Fibroblast of lung (primary cell): ENCODE results near the gene SPACA7. TPM values are rescaled to one million over a fixed set of nuclear protein-coding genes. Genes with fewer than 3 reads are reported as not detected.

Source experiments
- DNase-seq, 2 donors: peaks; one replicate each; pipeline versions ENCODE4 v3.0.0 to v3.0.0-alpha.2; 2010; ENCODE audit warnings: low read depth in 2 of 2
- H2AFZ ChIP-seq: 2 replicates; pipeline ENCODE4 v1.5.1; 2012; ENCODE audit warnings: low read length, control low read depth, inconsistent platforms
- H3K27ac ChIP-seq: 2 replicates; pipeline ENCODE4 v1.5.1; 2011; ENCODE audit warnings: low read length, control low read depth; ENCODE audit not compliant: insufficient read depth
- H3K27me3 ChIP-seq: 2 replicates; pipeline ENCODE4 v1.5.1; 2011; ENCODE audit warnings: mild to moderate bottlenecking, low read length; ENCODE audit not compliant: control insufficient read depth, insufficient read depth
- H3K36me3 ChIP-seq: 2 replicates; pipeline ENCODE4 v1.5.1; 2011; ENCODE audit warnings: low read length; ENCODE audit not compliant: control insufficient read depth, insufficient read depth
- H3K4me1 ChIP-seq: 2 replicates; pipeline ENCODE4 v1.5.1; 2011; ENCODE audit warnings: low read length; ENCODE audit not compliant: control insufficient read depth, insufficient read depth; ENCODE audit errors: extremely low read depth
- H3K4me2 ChIP-seq: 2 replicates; pipeline ENCODE4 v1.5.1; 2011; ENCODE audit warnings: low read length, control low read depth; ENCODE audit not compliant: insufficient read depth; ENCODE audit errors: extremely low read depth
- H3K4me3 ChIP-seq, 4 experiments: fragments of 200-600 bp in 1 of 4; sonication (generic) in 1 of 4; replicated peaks in 1 of 4; 2 replicates each; pipeline ENCODE4 v1.5.1; 2011 to 2016; ENCODE audit warnings: low read length in 4 of 4, low read depth in 3 of 4, mild to moderate bottlenecking in 3 of 4, control low read depth in 2 of 4, inconsistent platforms in 1 of 4, mixed read lengths in 1 of 4; ENCODE audit not compliant: insufficient read depth in 1 of 4; ENCODE audit errors: control extremely low read depth in 1 of 4
- H3K79me2 ChIP-seq: 2 replicates; pipeline ENCODE4 v1.5.1; 2012; ENCODE audit warnings: mild to moderate bottlenecking, low read length, inconsistent platforms; ENCODE audit not compliant: control insufficient read depth, insufficient read depth
- H3K9ac ChIP-seq: 2 replicates; pipeline ENCODE4 v1.5.1; 2011; ENCODE audit warnings: mild to moderate bottlenecking, low read length, control low read depth; ENCODE audit not compliant: insufficient read depth
- H3K9me3 ChIP-seq: 2 replicates; pipeline ENCODE4 v1.5.1; 2012; ENCODE audit warnings: low read depth, low read length; ENCODE audit not compliant: control insufficient read depth, insufficient read depth
- H4K20me1 ChIP-seq: 2 replicates; pipeline ENCODE4 v1.5.1; 2011; ENCODE audit warnings: low read length; ENCODE audit not compliant: control insufficient read depth, insufficient read depth; ENCODE audit errors: extremely low read depth
- EZH2 ChIP-seq: IDR thresholded peaks from 2 replicates; pipeline ENCODE4 v1.5.1; 2012; ENCODE audit warnings: low read length, control low read depth, mild to moderate bottlenecking; ENCODE audit errors: missing control alignments
- polyA plus RNA-seq, 2 donors: library from polyadenylated mRNA; depleted of rRNA in 1 of 2; stranded (reverse) in 1 of 2; unstranded in 1 of 2; fragments of >200 nt; gene quantifications; 2 replicates each; pipeline ENCODE4 v1.2.1, GENCODE V29; 2011 to 2012; ENCODE audit warnings: missing spikeins in 1 of 2
- total RNA-seq: library from RNA; depleted of rRNA; stranded (reverse); fragments of >200 nt; gene quantifications from 2 replicates; pipeline ENCODE4 v1.2.1, GENCODE V29; 2014
- TF ChIP-seq, protein P1 (sequence below), 2 donors: IDR thresholded peaks in 1 of 2; conservative IDR thresholded peaks in 1 of 2; 1 replicate in 1 of 2; 2 replicates in 1 of 2; pipeline ENCODE4 v1.5.1; 2011 to 2012; ENCODE audit warnings: low read length in 2 of 2, control low read depth in 1 of 2, inconsistent platforms in 1 of 2, low read depth in 1 of 2, mild to moderate bottlenecking in 1 of 2

Gene SPACA7
- total and polyA plus RNA-seq, 2 donors (not counting 1 experiment from before 2014, with no cell fraction given): not detected

DNA sequence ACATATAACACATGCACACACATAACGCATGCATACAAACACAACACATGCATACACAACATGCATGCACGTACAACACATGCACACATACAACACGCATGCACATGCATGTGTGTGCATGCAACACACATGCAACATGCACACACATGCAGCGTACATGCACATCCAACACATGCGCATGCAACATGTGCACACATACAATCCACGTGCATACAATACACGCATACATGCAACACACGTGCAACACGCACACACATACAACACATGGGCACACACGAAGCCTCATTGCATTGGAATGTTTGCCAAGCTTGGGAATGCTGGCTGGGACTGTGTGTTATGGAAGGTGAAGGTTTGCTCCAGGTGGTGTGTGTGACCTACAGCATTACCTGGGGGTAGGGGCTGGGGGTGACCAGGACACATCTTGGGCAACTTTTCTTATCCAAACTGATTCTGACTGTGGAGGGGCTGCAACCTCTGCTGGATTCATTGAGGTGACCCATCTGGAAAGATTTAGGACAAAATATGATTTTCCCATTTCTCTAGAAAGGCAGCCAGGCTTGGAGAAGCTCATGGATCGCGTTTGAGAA, 58.9 kb downstream of the SPACA7 start:
- DNase-seq: no peak
- no peaks in the 10 kb centered on the region for H4K20me1 ChIP-seq
- no peak overlapping the region for H3K9ac ChIP-seq
- H3K79me2 ChIP-seq: no peaks in the 10 kb centered on the region
- no peak overlapping the region for H3K4me2 ChIP-seq
- no peak overlapping the region for H3K27ac ChIP-seq
- H3K4me1 ChIP-seq: no peaks in the 10 kb centered on the region
- no peaks in the 10 kb centered on the region for H3K36me3 ChIP-seq
- H2AFZ ChIP-seq: no peak overlapping the region
- no peaks in the 10 kb centered on the region for H3K27me3 ChIP-seq
- H3K9me3 ChIP-seq: no peaks in the 10 kb centered on the region
- TF ChIP-seq EZH2: no peak
- TF ChIP-seq, protein P1, sequence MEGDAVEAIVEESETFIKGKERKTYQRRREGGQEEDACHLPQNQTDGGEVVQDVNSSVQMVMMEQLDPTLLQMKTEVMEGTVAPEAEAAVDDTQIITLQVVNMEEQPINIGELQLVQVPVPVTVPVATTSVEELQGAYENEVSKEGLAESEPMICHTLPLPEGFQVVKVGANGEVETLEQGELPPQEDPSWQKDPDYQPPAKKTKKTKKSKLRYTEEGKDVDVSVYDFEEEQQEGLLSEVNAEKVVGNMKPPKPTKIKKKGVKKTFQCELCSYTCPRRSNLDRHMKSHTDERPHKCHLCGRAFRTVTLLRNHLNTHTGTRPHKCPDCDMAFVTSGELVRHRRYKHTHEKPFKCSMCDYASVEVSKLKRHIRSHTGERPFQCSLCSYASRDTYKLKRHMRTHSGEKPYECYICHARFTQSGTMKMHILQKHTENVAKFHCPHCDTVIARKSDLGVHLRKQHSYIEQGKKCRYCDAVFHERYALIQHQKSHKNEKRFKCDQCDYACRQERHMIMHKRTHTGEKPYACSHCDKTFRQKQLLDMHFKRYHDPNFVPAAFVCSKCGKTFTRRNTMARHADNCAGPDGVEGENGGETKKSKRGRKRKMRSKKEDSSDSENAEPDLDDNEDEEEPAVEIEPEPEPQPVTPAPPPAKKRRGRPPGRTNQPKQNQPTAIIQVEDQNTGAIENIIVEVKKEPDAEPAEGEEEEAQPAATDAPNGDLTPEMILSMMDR (conservative IDR thresholded peaks at IDR 0.05 in 1 of 2, IDR thresholded peaks at IDR 0.05 in 1 of 2; ENCODE audit: low read depth in 1 of 2, low read length in 2 of 2): no peak
- H3K4me3 ChIP-seq: no peak overlapping the region

DNA sequence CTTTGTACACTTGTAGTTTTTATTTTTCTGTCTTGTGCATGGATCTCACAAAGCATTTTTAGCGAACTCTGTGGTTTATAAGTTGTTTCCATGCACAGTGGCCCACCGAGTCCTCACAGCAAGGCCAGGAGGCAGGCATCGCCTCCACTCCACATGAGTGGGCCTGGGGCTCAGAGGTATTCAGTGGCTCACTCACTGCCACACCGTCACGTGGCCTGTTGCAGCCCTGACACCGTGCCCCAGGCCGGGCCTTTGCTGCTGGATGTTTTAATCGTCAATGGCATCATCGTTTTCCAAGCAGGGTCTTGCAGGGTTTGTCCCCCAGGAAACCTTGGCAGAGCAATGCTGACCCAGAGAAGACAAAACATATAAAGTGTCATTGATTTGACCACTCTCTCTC, 59.8 kb downstream of the SPACA7 start:
- no peak for DNase-seq
- Histone ChIP-seq H3K4me1 (no peaks in the 10 kb centered on the region), H3K36me3 (no peaks in the 10 kb centered on the region), H3K27ac (no peak overlapping the region), H4K20me1 (no peaks in the 10 kb centered on the region), H3K27me3 (no peaks in the 10 kb centered on the region), H3K4me3 (no peak overlapping the region), H2AFZ (no peak overlapping the region), H3K9me3 (no peaks in the 10 kb centered on the region), H3K79me2 (no peaks in the 10 kb centered on the region), H3K4me2 (no peak overlapping the region), H3K9ac (no peak overlapping the region)
- TF ChIP-seq EZH2: no peak
- TF ChIP-seq, protein P1 (conservative IDR thresholded peaks at IDR 0.05 in 1 of 2, IDR thresholded peaks at IDR 0.05 in 1 of 2; ENCODE audit: low read depth in 1 of 2, low read length in 2 of 2): no peak

DNA sequence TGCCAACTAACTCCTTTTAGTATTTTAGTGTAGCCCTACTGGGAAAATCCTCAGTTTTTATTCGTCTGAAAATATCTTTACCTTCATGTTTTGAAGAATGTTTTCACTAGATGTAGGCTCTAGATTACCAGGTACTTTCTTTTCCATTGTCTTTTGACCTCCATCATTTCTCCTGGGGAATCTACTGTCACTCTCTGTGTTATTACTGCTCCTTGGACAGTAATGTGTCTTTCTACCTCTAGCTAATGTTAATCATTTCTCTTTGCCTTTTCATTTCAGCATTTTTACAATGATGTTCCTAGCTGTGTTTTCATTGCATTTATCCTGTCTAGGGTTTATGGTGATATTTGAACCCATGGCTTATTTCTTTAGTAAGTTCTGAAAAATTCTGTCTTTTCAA, 61.9 kb downstream of the SPACA7 start:
- DNase-seq: no peak
- H3K4me3 ChIP-seq: no peak overlapping the region
- H2AFZ ChIP-seq: no peak overlapping the region

More for the DNA sequence above, 61.9 kb downstream of the SPACA7 start:
- Histone ChIP-seq H3K27me3 (no peaks in the 10 kb centered on the region), H3K4me2 (no peak overlapping the region), H3K36me3 (no peaks in the 10 kb centered on the region), H3K9ac (no peak overlapping the region), H3K27ac (no peak overlapping the region), H3K9me3 (no peaks in the 10 kb centered on the region), H3K4me1 (no peaks in the 10 kb centered on the region), H3K79me2 (no peaks in the 10 kb centered on the region), H4K20me1 (no peaks in the 10 kb centered on the region)
- no peak for TF ChIP-seq EZH2
- TF ChIP-seq, protein P1 (conservative IDR thresholded peaks at IDR 0.05 in 1 of 2, IDR thresholded peaks at IDR 0.05 in 1 of 2; ENCODE audit: low read depth in 1 of 2, low read length in 2 of 2): no peak
